Esophagus squamous epithelium (tissue), 5 donors: ENCODE data around the gene TTC22. TPM values are rescaled to one million over a fixed set of nuclear protein-coding genes. Genes with fewer than 3 reads are reported as not detected.

Source experiments
- DNase-seq: peaks from one replicate; lab custom pipeline; 2025; lab: John Stamatoyannopoulos, UW
- H3K27ac ChIP-seq, 4 donors: fragments of 200-600 bp; sonication (generic); one replicate each; pipeline ENCODE4 v1.5.1; 2016 to 2019; ENCODE audit warnings: mild to moderate bottlenecking in 1 of 4
- H3K27me3 ChIP-seq, 4 donors: fragments of 200-600 bp; sonication (generic); 1 replicate in 3 of 4; 2 replicates in 1 of 4; pipeline versions ENCODE4 v1.5.1 to v1.6.0; 2017 to 2021; ENCODE audit warnings: antibody characterized with exemption in 1 of 4
- H3K36me3 ChIP-seq, 3 donors: fragments of 200-600 bp; sonication (generic); one replicate each; pipeline ENCODE4 v1.5.1; 2016 to 2019
- H3K4me1 ChIP-seq, 3 donors: fragments of 200-600 bp; sonication (generic); one replicate each; pipeline ENCODE4 v1.5.1; 2017 to 2019
- H3K4me3 ChIP-seq, 4 donors: fragments of 200-600 bp; sonication (generic); 1 replicate in 3 of 4; 2 replicates in 1 of 4; pipeline ENCODE4 v1.5.1; 2016 to 2019; ENCODE audit warnings: mild to moderate bottlenecking in 2 of 4, moderate library complexity in 1 of 4
- H3K9me3 ChIP-seq, 3 donors: fragments of 200-600 bp; sonication (generic); one replicate each; pipeline ENCODE4 v1.5.1; 2016 to 2019
- POLR2A ChIP-seq, 4 donors: fragments of 450-650 bp; IDR thresholded peaks; one replicate each; pipeline ENCODE4 v1.6.1; 2017; ENCODE audit warnings: antibody characterized with exemption in 4 of 4, mild to moderate bottlenecking in 4 of 4, moderate library complexity in 3 of 4
- WGBS, 2 donors: methylation state at CpG; one replicate each; pipeline ENCODE4 v1.1.5; 2018; 5-methylcytosine and 5-hydroxymethylcytosine counted together
- intact Hi-C: fragments of 100-400 bp; cut with DNase I; formaldehyde crosslinking; loops from one replicate; pipeline ENCODE4 v1.15.0; 2022
- total RNA-seq, 4 donors: library from RNA; depleted of rRNA; stranded (reverse); fragments of >200 nt; gene quantifications; one replicate each; pipeline ENCODE4 v1.1.0, GENCODE V29; 2016
- TF ChIP-seq, protein P1 (sequence below), 6 experiments: fragments of 450-650 bp in 4 of 6; fragments of 200-600 bp in 2 of 6; sonication (generic) in 2 of 6; IDR thresholded peaks; one replicate each; pipeline ENCODE4 v1.5.1; 2016 to 2019; ENCODE audit warnings: antibody characterized with exemption in 6 of 6, mild to moderate bottlenecking in 4 of 6, moderate library complexity in 4 of 6
- donor health status: DM: yes; HTN: yes; CAD: no.

Gene TTC22
- total RNA-seq, 4 donors from 2014 or later = 73.4 to 323 (median 141) TPM

DNA sequence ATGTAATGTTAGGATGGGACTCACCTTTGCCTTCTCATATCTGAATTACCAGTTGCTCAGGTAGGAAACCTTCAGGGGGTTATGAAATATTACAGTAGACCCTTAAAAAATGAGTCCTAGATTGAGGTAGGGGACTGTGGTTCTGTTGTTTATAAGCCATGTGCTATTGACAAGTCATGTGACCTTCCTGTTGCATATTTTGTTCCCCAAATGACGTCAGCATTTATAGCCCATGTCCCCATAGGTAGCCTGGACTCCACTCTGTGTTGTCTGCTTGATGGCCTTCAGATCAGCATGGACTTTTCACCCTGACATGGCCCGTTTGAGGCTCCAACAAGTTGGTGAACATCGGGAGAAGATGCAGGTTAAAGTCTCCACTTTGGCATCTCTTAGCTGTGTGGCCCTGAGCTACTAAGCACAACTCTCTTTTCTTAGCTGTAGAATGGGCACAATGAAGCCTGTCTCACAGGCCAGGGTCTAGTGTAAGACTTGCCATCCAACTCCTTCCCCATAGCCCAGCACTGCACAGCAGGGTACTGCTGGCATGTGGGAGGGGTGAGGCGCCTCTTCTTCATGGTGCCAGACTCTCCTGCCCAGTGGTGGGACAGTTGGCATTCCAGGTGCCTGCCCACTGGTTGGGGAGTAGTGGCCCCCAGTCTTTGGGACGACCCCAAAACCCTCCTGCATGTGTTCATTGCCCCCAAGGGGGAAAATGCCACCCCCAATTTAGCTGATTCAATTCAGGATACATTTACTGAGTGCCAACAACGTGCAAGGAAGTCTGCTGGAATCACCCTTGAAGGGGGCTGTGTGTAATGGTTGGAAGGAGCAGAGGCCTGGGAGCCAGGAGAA, 36.1 kb upstream of the TTC22 start:
- TF ChIP-seq POLR2A (IDR thresholded peaks at IDR 0.05) = no peak
- TF ChIP-seq, protein P1, sequence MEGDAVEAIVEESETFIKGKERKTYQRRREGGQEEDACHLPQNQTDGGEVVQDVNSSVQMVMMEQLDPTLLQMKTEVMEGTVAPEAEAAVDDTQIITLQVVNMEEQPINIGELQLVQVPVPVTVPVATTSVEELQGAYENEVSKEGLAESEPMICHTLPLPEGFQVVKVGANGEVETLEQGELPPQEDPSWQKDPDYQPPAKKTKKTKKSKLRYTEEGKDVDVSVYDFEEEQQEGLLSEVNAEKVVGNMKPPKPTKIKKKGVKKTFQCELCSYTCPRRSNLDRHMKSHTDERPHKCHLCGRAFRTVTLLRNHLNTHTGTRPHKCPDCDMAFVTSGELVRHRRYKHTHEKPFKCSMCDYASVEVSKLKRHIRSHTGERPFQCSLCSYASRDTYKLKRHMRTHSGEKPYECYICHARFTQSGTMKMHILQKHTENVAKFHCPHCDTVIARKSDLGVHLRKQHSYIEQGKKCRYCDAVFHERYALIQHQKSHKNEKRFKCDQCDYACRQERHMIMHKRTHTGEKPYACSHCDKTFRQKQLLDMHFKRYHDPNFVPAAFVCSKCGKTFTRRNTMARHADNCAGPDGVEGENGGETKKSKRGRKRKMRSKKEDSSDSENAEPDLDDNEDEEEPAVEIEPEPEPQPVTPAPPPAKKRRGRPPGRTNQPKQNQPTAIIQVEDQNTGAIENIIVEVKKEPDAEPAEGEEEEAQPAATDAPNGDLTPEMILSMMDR (IDR thresholded peaks at IDR 0.05) = no peak
- intact Hi-C loops = no loop called here
- DNase-seq = no peak
- no peak overlapping the region for H3K4me3 ChIP-seq
- H3K27ac ChIP-seq = no peak overlapping the region
- H3K27me3 ChIP-seq = no peaks in the 10 kb centered on the region
- peaks cover 0 to 10% (median 6%) of the 10 kb centered on the region in 3 donors for H3K4me1 ChIP-seq
- H3K9me3 ChIP-seq = no peaks in the 10 kb centered on the region
- 76 to 85% methylated on average over 3 to 5 of the region's 6 CpGs for WGBS, 2 donors
- no peaks in the 10 kb centered on the region for H3K36me3 ChIP-seq

GRCh38 chr1:54836594-54836993, 35.5 kb upstream of the TTC22 start:
- Histone ChIP-seq H3K36me3 (peaks cover 0 to 3% (median 0%) of the 10 kb centered on the region in 3 donors), H3K4me1 (peaks cover 0 to 10% (median 6%) of the 10 kb centered on the region in 3 donors), H3K27ac (no peak overlapping the region), H3K4me3 (no peak overlapping the region), H3K27me3 (no peaks in the 10 kb centered on the region), H3K9me3 (peaks cover 0 to 2% (median 0%) of the 10 kb centered on the region in 3 donors)
- WGBS, 2 donors = 80 to 85% methylated on average over 8 of the region's 8 CpGs
- intact Hi-C loops = no loop called here
- TF ChIP-seq, protein P1 (IDR thresholded peaks at IDR 0.05) = no peak
- no peak for DNase-seq

- peaks cover 0 to 10% (median 6%) of the 10 kb centered on the region in 3 donors for H3K4me1 ChIP-seq
- TF ChIP-seq, protein P1 (IDR thresholded peaks at IDR 0.05) = no peak
- intact Hi-C loops = no loop called here
- peaks cover 0 to 9% (median under 1%) of the 10 kb centered on the region in 3 donors for H3K9me3 ChIP-seq
- 44 to 58% methylated on average over 4 of the region's 5 CpGs for WGBS, 2 donors
- H3K27ac ChIP-seq = no peak overlapping the region
- no peak overlapping the region for H3K4me3 ChIP-seq
- no peak for DNase-seq
- peaks cover 0 to 7% (median 0%) of the 10 kb centered on the region in 3 donors for H3K36me3 ChIP-seq
- H3K27me3 ChIP-seq = no peaks in the 10 kb centered on the region
Measured at GRCh38 chr1:54835970-54836369, 34.8 kb upstream of the TTC22 start.

- TF ChIP-seq, protein P1 (IDR thresholded peaks at IDR 0.05) = no peak
- TF ChIP-seq POLR2A (IDR thresholded peaks at IDR 0.05) = no peak
- DNase-seq = no peak
- H3K27me3 ChIP-seq = no peaks in the 10 kb centered on the region
- H3K9me3 ChIP-seq = peaks cover 0 to 10% (median 4%) of the 10 kb centered on the region in 3 donors
- no peak overlapping the region for H3K4me3 ChIP-seq
- peaks cover 0 to 7% (median 0%) of the 10 kb centered on the region in 3 donors for H3K36me3 ChIP-seq
- peaks cover 0 to 9% (median 6%) of the 10 kb centered on the region in 3 donors for H3K4me1 ChIP-seq
- 76 to 77% methylated on average over 1 to 6 of the region's 6 CpGs for WGBS, 2 donors
- no peak overlapping the region for H3K27ac ChIP-seq
- intact Hi-C loops = no loop called here
Measured at GRCh38 chr1:54835131-54835898, 34.2 kb upstream of the TTC22 start.
